Caki2 (cell line): Measurements from ENCODE around the gene FHIT. TPM values are rescaled to one million over a fixed set of nuclear protein-coding genes. Genes with fewer than 3 reads are reported as not detected.

ENCODE experiments used
- DNase-seq: peaks from one replicate; pipeline ENCODE4 v3.0.0-alpha.2; 2015; ENCODE audit warnings: low read depth
- in situ Hi-C: cut with HindIII; loops from 2 replicates; pipeline ENCODE4 v1.10.0; 2016; ENCODE audit warnings: low sequenced_read_pairs, low pct_unique_long_range_greater_than_20kb, mixed read lengths
- total RNA-seq: library from RNA; depleted of rRNA; stranded (reverse); fragments of >200 nt; shearing (Covaris generic); gene quantifications from 2 replicates; pipeline ENCODE4 v1.2.3, GENCODE V29; 2014; ENCODE audit warnings: low replicate concordance

The FHIT gene
- total RNA-seq, 1 experiment from 2014 or later: 4.8 TPM

DNA sequence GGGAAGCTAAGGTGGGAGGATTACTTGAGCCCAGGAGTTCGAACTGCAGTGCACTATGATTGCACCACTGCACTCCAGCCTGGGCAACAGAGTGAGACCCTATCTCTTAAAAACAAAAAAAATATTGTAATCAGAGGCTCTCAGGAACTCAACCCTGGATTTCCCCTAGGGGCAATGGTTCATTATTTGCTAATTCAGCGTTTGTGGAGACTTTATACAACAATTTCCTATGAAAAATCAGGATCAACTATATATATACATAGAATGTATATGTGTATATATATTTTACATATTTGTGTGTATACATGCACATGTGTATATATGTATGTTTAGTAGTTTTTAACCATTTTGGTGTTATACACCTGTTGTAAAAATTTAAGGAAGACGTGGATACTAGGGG lies 463.1 kb downstream of the FHIT start:
- in situ Hi-C loops: no loop called here
- no peak for DNase-seq

DNA sequence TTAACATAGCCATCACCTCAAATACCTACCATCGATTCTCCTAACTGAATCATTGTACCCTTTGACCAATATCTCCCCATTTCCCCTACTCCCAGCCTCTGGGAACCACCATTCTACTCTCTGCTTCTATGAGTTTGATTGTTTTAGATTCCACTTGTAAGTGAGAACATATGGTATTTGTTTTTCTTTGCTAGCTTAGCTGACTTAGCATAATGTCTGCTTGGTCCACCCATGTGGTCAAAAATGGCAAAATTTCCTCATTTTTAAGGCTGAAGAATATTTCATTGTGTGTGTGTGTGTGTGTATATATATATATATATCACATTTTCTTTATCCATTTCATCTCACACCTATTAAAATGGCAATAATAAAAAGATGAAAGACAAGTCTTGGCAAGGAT lies 469.3 kb downstream of the FHIT start:
- DNase-seq: no peak
- in situ Hi-C loops: no loop called here

DNA sequence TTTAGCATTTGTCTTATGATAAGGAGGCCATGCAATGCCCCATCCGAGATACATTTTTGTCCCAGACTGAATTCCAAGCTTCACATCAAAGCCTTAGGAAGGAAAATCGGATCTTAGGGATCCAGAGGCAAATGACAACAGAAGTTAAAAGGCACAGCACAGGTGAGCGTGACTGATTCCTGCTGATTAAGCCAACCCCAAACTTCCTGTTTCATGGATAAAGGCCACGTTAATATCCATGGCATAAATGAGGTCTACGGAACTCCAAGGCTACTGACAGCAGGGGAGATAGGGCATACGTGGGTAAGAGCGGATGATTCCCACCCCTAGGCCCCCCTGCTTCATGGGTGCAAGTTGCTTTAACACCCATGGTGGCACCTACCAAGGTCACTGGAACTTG lies 471.6 kb downstream of the FHIT start:
- no peak for DNase-seq
- in situ Hi-C loops: no loop called here

DNA sequence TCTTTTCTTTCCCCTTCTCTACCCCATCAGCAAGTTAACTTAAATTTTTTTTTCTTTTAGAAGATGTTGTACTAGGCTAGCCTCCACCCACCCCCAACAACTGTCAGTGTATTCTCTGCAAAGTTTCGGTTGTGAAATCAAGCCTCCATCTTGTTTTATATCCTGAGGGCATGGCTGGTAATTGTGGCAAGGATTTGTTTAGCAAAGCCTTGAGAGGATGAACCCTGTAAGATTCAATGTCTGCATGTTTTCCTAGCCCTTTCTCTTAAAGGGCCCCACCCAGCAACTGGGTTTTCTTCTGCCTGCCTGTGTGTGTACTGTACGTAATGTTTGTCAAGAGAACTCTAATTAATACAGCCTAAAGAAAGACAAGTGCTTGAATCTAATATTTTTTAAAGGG lies 475.3 kb downstream of the FHIT start:
- no peak for DNase-seq
- in situ Hi-C loops: no loop called here

DNA sequence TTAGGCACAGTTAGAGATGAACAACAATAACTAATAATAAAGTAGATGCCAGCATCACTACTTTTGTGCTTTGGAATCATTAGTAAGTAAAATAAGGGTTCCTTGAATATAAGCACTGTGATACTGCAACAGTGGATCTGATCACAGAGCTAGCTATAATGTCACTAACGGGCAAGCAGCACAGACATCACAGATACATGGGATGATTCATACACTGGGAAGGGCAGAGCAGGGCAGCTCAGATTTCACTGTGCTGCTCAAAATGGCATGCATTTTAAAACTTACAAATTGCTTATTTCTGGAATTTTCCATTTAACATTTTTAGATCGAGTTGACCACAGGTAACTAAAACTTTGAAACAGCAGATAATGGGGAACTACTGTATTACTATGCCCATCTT lies 476.6 kb downstream of the FHIT start:
- DNase-seq: no peak
- in situ Hi-C loops: no loop called here

DNA sequence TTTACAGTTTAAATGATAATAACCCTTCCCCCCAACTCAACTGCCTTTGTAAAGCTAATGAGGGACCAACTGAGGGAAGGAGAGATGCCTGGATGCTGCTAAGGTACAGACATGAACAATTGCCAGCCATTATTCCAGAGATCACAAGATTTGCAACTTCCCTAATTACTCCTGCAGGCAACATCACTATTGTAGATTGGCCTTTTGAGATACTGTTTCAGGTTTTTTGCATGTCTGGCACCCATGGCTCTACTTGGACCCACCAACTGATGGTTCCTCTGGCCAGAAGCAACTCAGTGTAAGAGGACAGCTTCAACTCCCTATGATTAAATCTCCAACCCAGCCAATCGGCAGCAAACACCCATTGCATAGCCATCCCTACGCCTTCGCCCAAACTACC lies 478.7 kb downstream of the FHIT start:
- in situ Hi-C loops: no loop called here
- DNase-seq: no peak

DNA sequence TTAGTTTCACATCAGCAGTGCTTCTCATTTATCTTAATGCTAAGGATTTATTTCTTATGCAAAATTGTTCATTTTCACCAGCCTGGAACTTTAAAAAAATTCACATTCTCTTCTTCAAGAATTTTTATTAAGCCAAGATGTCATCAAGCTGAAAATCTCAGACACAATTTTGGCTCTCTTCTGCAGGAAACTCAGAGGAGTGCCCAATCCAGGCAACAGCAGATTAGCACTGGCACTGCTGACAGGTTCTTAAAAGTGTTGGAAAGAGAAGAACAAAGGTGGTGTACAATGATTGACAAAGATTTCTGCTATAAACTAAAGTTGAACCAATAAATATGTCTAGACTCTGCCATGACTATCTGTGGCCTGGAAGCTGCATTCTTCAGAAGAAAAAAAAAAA lies 479.5 kb downstream of the FHIT start:
- in situ Hi-C loops: no loop called here
- no peak for DNase-seq

DNA sequence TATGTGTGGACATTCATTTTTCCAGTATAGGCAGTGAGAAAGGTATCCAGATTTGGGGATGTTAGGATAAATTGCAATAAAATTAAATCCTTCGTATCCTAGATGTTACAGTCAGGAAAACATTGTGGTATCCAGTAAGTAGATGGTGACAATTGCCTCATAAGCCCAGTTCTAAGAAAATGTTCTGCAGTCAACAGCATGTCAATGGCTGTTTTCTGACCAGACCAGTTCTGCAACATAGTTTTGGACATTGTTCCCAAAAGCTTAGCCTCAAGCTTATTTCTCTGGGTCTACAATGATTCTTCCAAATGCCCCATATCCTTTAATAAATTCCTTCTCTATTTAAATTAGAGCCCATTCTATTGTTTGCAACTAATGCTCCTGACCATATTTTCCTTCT lies 480.7 kb downstream of the FHIT start:
- in situ Hi-C loops: no loop called here

DNA sequence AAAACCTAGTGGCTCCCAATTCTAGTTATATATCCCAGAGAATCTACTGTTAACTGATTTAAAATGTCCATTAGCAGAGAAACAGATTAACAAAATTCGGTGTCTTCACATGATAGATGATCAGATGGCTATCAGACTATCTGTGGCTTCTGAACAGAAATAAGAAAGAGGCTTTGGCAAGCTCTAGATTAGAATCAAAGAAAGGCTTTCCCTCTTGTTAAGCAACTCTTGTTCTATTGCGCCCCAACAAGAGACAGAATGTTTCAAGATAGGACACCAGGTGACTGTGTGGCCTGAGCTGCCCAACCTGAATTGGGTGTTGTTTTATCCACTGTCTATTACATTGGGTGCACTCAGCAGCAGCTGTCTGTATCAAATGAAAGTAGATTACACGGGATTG lies 483.7 kb downstream of the FHIT start:
- DNase-seq: no peak
- in situ Hi-C loops: no loop called here

More for the DNA sequence above, 480.7 kb downstream of the FHIT start:
- DNase-seq: no peak

DNA sequence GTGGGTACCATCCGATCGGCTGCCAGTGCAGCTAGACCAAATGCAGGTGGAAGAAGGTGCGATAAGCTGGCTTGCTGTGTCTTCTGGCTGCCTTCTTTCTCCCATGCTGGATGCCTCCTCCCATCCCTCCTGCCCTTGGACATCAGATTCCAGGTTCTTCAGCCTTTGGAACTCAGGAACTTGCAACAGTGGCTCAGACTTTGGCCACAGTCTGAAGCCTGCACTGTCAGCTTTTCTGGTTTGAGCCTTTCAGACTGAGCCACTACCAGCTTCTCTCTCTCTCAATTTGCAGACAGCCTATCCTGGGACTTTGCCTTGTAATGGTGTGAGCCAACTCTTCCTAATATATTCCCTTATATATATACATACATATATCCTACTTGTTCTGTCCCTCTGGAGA lies 485.5 kb downstream of the FHIT start:
- in situ Hi-C loops: no loop called here
- DNase-seq: no peak

DNA sequence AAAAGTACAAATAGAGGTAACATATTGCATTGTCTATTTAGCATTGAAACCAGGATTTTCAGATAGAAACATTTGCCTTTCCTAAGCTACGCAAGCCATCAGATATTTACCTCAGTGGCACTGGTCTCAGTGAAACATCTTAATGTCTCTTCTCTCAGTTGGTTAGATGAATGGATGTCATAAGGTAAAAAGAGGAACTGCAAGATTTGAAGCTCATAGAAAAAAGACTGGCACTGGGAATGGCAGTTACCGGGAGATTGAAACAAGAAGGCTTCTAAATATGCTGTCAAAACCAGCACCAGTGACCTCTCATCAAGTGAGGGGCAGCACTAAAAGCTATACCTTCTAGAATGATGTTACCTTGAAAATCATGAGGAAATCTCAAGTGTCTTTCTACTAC lies 486.4 kb downstream of the FHIT start:
- no peak for DNase-seq
- in situ Hi-C loops: no loop called here

DNA sequence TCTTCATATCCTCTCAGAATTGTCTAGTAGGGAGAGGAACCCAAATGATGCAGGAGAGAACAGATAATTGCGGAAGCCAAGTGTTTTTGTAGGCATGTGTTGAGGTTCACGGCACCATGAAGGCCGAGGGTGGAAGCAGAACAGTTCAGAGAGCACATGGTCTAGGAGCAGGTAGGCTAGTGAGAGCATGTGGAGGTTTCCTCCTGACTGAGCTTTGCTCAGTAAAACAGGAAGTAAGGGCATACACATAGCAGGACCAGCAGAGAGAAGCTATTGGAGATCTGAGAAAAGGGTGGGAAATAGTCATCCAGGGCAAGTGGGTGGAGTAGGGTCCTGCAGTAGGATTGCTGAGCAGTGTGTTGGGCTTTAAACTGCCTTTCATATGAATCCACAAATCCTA lies 491.1 kb downstream of the FHIT start:
- no peak for DNase-seq
- in situ Hi-C loops: no loop called here

DNA sequence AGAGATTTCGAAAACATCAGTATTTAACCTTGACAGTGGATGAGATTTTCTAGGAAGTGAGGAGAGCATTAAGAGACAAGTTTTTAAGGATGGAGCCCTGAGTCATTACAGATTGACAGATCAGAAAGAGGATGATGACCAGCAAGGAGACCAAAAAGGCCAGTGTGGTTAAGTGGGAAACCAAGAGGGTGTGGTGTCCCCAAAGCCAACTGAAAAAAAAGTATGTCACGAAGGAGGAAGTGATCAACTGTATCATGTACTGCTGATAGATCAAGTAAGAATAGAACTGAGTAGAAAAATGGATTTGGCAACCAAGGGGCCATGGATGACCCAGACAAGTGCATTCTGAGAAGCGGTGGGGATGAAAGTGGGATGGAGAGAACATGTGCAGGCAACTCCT lies 491.8 kb downstream of the FHIT start:
- in situ Hi-C loops: no loop called here
- DNase-seq: no peak

DNA sequence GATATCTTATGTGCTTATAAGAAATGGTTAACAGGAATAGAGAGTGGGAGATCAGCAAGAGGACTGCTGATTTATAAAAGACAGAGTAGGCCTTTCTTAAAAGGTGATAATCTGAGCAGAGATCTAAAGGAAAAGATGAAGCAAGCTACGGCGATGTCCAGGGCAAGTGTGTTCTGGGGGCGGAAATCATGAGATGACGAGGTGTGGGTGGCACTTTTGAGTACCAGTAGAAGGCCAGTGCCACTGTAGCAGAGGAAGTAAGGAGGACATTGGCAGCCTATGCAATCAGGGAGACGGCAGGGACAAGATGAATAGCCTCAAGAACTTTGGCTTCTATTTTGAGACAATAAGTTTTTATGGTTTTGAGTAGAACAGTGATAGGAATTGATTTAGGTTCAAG lies 492.4 kb downstream of the FHIT start:
- DNase-seq: no peak
- in situ Hi-C loops: no loop called here

DNA sequence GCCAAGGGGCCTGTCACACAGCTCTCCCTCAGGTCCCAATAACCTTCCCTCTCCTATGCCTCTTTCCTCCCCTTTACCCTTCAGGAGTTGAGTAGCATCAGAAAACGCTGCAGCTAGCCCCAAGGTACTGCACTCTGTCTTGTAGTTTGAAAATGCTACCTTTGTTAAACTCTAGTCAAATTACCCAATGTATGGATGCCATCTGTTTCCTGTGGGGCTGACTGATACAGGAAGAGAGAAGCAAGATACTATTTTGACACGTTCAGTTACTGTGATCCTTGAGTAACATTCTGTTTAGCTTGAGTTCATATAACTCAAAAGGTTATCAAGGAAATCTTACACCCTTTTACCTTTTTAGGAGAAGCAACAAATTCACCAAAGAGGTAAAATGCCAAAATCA lies 493.1 kb downstream of the FHIT start:
- DNase-seq: no peak
- in situ Hi-C loops: no loop called here

DNA sequence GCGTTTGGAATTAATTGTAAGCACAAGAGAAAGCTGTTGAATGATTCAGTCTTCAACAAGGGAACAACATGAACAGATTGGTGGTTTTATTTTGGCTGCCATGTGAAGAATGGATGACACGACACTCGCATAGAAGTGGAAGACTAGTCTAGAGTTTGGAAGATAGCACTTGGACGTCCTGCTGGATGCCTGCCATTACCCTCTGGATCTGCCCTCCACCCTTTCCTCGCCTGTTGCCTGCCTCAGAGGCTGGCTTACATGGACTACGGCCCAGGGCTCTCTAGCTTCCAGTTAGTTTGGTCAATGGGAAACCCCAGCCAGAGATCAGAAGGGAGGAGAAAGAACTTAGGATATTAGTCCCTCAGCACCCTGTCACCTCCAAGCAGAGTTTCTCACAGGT lies 493.5 kb downstream of the FHIT start:
- in situ Hi-C loops: no loop called here
- no peak for DNase-seq

DNA sequence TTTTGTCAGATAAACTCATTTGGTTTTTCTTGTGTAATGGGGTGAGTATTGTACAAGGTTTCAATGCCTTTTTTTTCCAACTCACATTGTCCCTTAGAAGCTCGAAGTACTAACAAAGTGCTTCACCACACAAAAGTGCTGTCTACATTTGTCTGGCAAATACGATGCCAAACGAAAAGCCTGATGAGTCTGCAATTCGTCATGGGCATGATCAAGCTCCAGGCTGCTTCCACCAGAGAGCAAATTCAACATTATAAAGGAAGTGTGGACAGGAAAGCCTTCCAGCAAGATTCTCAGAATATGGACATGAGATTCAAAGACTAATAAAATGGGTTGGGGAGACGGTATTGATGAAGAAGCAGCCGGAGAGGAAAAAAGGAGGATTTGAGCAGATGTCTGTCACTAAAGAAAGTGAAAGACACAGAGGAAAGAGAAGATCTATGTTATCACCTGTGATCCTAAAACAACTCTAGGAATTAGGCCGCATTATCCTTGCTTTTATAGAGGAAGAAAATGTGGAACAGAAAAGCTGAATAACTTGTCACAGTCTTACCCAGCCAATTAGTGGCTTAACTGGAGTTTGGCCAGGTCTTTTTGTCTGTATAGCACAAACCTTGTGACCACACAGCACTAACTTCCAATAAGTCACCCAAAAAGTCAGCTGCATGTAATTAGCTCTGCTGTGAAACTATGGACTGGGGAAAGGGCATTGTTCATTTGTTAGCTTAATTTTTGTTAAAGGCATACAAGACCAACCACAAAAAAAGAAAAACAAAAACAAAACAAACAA lies 494.8 kb downstream of the FHIT start:
- in situ Hi-C loops: no loop called here
- no peak for DNase-seq

DNA sequence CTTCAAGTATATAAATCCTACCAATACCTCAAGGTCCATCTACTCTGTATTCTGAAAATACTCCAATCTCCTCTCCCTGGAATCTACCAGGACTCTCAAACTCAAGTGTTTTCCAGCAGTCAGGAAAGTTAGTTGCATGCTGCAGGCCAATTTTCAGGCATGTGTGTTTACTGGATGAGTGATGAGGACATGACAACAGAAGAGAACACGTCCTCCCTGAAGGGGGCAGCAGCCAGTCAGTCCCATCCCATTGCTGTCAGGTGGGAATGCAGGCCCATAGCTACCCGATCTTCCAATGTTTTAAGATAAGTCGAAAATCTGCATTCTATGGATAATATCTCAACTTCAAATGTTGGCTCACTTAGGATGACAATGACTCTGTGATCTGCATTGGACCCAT lies 496.2 kb downstream of the FHIT start:
- no peak for DNase-seq
- in situ Hi-C loops: no loop called here

DNA sequence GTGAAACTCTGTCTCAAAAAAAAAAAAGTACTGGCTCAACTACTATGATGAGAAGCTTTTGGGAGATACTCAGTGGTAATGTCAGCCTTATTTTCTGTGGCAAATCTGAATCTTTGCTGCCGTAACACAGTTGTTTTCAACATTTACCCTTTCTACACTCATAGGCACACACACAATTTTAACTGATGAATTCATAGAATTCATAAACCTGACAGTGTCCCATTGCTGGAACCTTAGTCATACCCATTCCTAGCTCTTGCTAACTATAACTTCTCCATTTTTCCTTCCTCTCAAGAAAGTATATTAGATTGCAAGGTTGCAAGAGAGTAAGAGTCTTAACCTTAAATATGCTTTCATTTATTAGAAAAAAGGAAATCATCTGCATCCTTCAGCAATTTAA lies 496.6 kb downstream of the FHIT start:
- in situ Hi-C loops: no loop called here
- DNase-seq: no peak

DNA sequence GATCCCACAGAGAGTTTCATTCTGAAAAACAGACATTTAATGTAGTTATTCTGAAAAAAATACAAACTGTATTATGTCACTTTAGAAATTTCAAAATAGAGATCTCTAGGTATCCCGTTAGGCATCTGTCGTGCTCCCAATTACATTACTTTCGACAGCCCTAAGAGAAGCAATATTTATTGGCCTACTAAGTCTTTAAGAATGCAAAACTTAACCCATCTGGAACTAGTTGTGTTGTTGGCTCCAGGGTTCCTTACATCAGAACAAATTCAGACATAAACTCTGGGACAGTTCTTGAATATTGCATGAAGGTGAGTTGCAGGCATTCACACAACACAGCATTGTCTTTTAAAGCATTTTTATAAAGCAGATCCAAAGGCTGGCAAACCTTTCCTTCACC lies 498.4 kb downstream of the FHIT start:
- no peak for DNase-seq
- in situ Hi-C loops: no loop called here
